Aorta (tissue), 5 donors: ENCODE results near the gene STAT4. TPM values are rescaled to one million over a fixed set of nuclear protein-coding genes. Genes with fewer than 3 reads are reported as not detected.

Experiments
- ATAC-seq: fragments of 200-7000 bp; cut with Tn5 transposase; one replicate; pipeline ENCODE4 v1.9.1; 2022; ENCODE audit warnings: moderate library complexity; ENCODE audit not compliant: low FRiP score
- DNase-seq, 2 donors: peaks; one replicate each; pipeline ENCODE4 v3.0.0-alpha.2; 2020
- H3K27ac ChIP-seq, 2 donors: one replicate each; pipeline ENCODE4 v1.5.1; 2013; ENCODE audit warnings: low read length in 2 of 2, mild to moderate bottlenecking in 2 of 2, moderate library complexity in 2 of 2, control low read depth in 1 of 2, inconsistent platforms in 1 of 2, low read depth in 1 of 2
- H3K27me3 ChIP-seq, 2 donors: one replicate each; pipeline ENCODE4 v1.6.1; 2013; ENCODE audit warnings: control low read depth in 1 of 2, low read length in 1 of 2, mild to moderate bottlenecking in 1 of 2, moderate library complexity in 1 of 2; ENCODE audit not compliant: insufficient read depth in 2 of 2, control insufficient read depth in 1 of 2
- H3K36me3 ChIP-seq, 2 donors: one replicate each; pipeline ENCODE4 v1.6.1; 2013; ENCODE audit warnings: control low read depth in 1 of 2, low read length in 1 of 2, mild to moderate bottlenecking in 1 of 2; ENCODE audit not compliant: insufficient read depth in 2 of 2, control insufficient read depth in 1 of 2
- H3K4me1 ChIP-seq, 2 donors: one replicate each; pipeline ENCODE4 v1.6.1; 2013; ENCODE audit warnings: low read length in 2 of 2, control low read depth in 1 of 2, mild to moderate bottlenecking in 1 of 2, moderate library complexity in 1 of 2; ENCODE audit not compliant: insufficient read depth in 2 of 2, control insufficient read depth in 1 of 2
- H3K4me3 ChIP-seq, 2 donors: one replicate each; pipeline ENCODE4 v1.5.1; 2013; ENCODE audit warnings: low read length in 2 of 2, control low read depth in 1 of 2, mild to moderate bottlenecking in 1 of 2
- H3K9me3 ChIP-seq: one replicate; pipeline ENCODE4 v1.6.1; 2013; ENCODE audit warnings: mild to moderate bottlenecking, low read length; ENCODE audit not compliant: control insufficient read depth
- whole genome bisulfite sequencing, 2 donors: extraction: QIAGEN DNeasy Blood & Tissue Kit; methylation state at CpG; one replicate each; pipeline ENCODE4 v1.1.7; 2013; 5-methylcytosine and 5-hydroxymethylcytosine counted together
- intact Hi-C, 2 donors: fragments of 100-400 bp; cut with DNase I; formaldehyde crosslinking; loops; one replicate each; pipeline versions ENCODE4 v1.14.2 to v1.15.0; 2022
- polyA plus RNA-seq, 2 donors: library from polyadenylated mRNA; stranded (reverse); fragments of 200-250 nt; gene quantifications; one replicate each; pipeline ENCODE4 v1.2.3, GENCODE V29; 2013
- total RNA-seq, 2 donors: library from RNA; stranded (reverse); fragmentation: NEBNext Ultra II Directional; extraction: Animal tissue kit (Norgen Biotek cat#: 25700); gene quantifications; one replicate each; pipeline ENCODE4 v1.2.1, GENCODE V29; 2021
- donor health status: healthy with polysubstance abuse.
- donor health status: Bipolar disorder and iron deficiency.
- donor health status: DM: no; HTN: no; CAD: no.
- donor health status: DM: no; HTN: no; CAD: no.
- donor health status: DM: yes; HTN: yes; CAD: no.

The STAT4 gene
- total and polyA plus RNA-seq, 4 donors, result 1.1 to 7.7 (median 3.0) TPM

DNA sequence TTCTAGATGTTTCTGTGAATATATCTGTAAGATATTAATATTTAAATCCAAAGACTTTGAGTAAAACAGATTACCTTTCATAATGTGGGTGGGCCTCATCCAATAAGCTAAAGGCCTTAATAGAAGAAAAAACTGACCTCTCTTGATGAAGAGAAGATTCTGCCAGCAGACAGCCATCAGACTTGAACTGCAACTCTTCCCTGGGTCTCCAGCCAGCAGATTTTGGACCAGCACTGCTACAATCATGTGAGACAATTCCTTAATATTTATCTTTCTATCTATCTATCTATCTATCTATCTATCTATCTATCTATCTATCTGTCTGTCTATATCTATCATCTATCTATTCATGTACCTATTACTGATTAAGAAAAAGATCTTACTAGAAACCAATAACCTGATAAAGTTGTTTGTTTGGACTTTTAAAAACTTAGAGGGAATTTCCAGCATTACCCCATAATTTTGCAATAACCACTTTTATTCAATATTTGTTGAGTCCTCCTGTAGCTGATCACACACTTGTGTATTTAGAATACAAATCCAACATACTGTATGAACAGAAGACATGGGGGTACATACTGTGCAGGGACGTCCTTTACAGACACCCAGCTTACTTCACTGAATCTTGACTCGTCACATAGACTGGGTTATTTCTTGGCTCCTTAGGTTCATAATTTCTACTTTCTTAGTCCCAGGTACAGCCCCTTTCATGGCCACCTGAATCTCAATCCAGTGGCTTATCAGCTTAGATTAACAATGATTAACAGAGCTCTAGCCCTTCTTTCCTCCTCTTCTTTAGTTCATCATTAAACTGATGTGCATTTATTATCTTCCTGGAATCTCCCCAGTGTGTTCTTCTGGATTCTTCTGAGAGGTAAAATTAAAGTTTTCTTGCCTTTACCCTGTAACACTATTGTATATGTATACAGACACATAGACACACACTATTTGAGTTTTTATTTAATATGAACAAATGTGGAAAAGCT is 27.2 kb upstream of the STAT4 start:
- Histone ChIP-seq H3K9me3 (no peaks in the 10 kb centered on the region), H3K27me3 (no peaks in the 10 kb centered on the region), H3K27ac (no peak overlapping the region), H3K4me3 (no peak overlapping the region), H3K36me3 (no peaks in the 10 kb centered on the region), H3K4me1 (peaks cover 6 to 7% of the 10 kb centered on the region in 2 donors)
- WGBS, 2 donors, result 91 to 93% methylated on average over 2 of the region's 2 CpGs
- intact Hi-C loops, result loop anchor here in 1 of 2 donors (10.0 kb wide), 1 partner anchor 47 kb away; no protein-coding TSS in a partner anchor
- no peak for DNase-seq
- ATAC-seq, result no peak

DNA sequence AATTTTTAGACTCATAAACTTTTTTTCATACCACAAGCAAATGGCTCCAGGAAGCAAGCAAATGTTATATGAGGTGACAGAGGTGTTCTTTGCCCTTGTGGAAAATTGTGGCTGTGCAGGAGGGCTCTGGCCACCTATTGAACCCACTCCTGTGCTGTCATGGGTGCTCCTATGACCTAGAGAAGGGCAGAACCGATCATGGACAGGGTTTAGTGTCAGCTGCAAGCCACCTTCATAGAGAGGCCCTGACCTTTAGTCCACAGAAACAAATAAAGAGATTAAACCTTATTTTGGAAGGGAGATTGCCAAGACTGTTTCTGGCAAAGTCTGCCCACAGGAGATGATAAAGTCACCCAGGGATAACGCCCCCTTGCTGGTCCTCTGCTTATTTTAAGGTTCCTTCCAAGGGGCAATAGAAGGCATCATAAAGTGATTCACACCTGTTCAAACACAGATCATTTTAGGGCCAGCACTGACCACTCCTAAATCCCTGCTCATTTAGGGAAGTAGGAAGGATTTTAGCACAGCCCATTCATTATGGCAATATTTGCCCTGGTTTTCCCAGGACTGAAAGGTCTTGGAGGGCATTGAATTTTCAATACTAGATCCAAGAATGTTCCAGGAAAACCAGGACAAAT is 26.1 kb upstream of the STAT4 start:
- DNase-seq (no peak), ATAC-seq (no peak)
- intact Hi-C loops, result loop anchor here in 1 of 2 donors (10.0 kb wide), 1 partner anchor 48 kb away; no protein-coding TSS in a partner anchor
- H3K27ac ChIP-seq, result no peak overlapping the region
- 32 to 50% methylated on average over 2 of the region's 2 CpGs for WGBS, 2 donors
- H3K4me1 ChIP-seq, result peaks cover 7 to 14% of the 10 kb centered on the region in 2 donors
- no peaks in the 10 kb centered on the region for H3K36me3 ChIP-seq
- H3K4me3 ChIP-seq, result no peak overlapping the region
- no peaks in the 10 kb centered on the region for H3K9me3 ChIP-seq
- no peaks in the 10 kb centered on the region for H3K27me3 ChIP-seq

DNA sequence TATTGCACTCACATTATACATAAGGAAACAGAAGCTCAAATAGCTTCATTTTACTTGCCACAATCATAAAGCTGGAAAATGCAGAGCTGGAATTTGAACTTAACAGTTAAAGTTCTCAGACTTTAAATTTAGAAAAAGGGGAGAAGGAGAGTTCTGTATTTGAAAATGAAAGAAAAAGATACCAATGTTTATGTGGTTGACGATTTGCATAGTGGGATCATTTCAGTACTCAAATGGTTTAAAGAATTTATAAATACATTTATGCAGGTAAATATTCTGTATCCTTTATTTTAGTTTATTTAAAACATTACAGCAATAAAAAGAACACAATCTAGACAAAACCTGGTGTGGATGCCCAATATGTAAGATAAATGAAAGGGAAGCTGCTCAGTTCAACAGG is 25.5 kb upstream of the STAT4 start:
- peaks cover 7 to 20% of the 10 kb centered on the region in 2 donors for H3K4me1 ChIP-seq
- no peaks in the 10 kb centered on the region for H3K36me3 ChIP-seq
- no peak overlapping the region for H3K4me3 ChIP-seq
- intact Hi-C loops, result loop anchor here in 1 of 2 donors (10.0 kb wide), 1 partner anchor 48 kb away; no protein-coding TSS in a partner anchor
- no peaks in the 10 kb centered on the region for H3K27me3 ChIP-seq
- 61 to 63% methylated on average over 1 of the region's 1 CpG for WGBS, 2 donors
- no peak for DNase-seq
- no peak for ATAC-seq
- H3K27ac ChIP-seq, result no peak overlapping the region
- no peaks in the 10 kb centered on the region for H3K9me3 ChIP-seq

DNA sequence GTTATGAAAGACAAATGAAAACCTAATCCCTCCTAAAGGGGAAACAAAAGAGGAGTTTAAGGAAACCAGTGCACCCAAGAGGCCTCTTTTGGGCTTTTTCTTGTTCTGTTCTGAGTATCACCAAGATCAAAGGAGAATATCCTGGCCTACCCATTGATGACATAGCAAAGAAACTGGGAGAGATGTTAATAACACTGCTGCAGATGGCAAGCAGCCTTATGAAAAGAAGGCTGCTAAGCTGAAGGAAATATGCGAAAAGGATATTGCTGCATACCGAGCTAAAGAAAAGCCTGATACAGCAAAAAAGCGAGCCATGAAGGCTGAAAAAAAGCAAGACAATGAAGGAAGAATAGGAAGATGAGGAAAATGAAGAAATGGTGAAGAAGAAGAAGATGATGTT is 23.6 kb upstream of the STAT4 start:
- intact Hi-C loops, result loop anchor here in 1 of 2 donors (10.0 kb wide), 1 partner anchor 50 kb away; no protein-coding TSS in a partner anchor
- no peak overlapping the region for H3K27ac ChIP-seq

DNA sequence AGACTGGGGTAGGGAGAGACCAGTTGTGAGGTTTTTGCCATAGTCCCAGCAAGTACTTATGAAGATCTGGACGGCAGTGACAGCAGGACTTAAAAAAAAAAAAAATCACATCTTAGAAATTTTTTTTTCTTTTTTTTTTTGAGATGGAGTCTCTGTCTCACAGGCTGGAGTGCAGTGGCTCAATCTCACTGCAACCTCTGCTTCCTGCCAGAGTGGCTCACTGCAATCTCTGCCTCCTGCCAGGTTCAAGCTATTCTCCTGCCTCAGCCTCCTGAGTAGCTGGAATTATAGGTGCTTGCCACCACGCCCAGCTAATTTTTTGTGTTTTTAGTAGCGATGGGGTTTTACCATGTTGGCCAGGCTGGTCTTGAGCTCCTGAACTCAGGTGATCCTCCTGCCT is 22.4 kb upstream of the STAT4 start:
- no peak for DNase-seq
- Histone ChIP-seq H3K27ac (no peak overlapping the region), H3K36me3 (no peaks in the 10 kb centered on the region), H3K4me1 (peaks cover 2 to 15% of the 10 kb centered on the region in 2 donors), H3K9me3 (no peaks in the 10 kb centered on the region), H3K4me3 (no peak overlapping the region), H3K27me3 (no peaks in the 10 kb centered on the region)
- no peak for ATAC-seq
- intact Hi-C loops, result loop anchor here in 1 of 2 donors (10.0 kb wide), 1 partner anchor 52 kb away; no protein-coding TSS in a partner anchor
- 88 to 93% methylated on average over 3 of the region's 3 CpGs for WGBS, 2 donors

More for the DNA sequence above, 23.6 kb upstream of the STAT4 start:
- Histone ChIP-seq H3K9me3 (no peaks in the 10 kb centered on the region), H3K4me3 (no peak overlapping the region), H3K27me3 (no peaks in the 10 kb centered on the region), H3K4me1 (peaks cover 5 to 15% of the 10 kb centered on the region in 2 donors), H3K36me3 (no peaks in the 10 kb centered on the region)
- 78 to 86% methylated on average over 3 of the region's 3 CpGs for WGBS, 2 donors
- no peak for ATAC-seq
- no peak for DNase-seq

DNA sequence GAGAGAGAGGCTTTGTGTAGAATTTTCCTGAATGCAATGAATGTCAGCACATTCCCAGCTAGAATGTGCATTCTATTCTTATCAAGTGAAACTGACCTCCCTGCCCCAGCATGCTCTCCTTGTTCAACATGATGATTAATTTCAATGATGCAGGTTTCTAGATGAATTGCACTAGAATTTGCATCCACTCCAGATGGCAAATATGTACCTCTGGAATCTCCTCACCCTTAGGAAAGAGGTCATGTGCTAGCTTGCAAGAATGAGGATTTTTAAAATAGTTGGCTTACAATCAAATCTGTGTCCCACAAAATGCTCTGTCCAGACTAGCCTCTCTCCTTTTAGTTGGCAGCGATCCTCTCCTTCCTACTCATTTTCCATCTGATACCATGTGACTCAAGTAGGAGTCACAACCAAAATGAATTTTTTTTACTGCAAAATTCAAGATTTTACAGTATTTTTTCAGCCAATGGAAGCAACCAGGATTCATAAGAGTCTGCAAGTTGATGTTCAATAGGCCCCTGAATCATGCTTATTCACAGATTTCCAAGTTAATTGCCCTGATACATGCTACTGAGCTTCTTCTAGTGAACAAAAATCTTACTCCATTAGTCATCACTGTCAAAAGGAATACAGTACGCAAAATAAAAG is 21.0 kb upstream of the STAT4 start:
- DNase-seq, result no peak
- Histone ChIP-seq H3K4me1 (peaks cover 0 to 15% of the 10 kb centered on the region in 2 donors), H3K27me3 (no peaks in the 10 kb centered on the region), H3K36me3 (no peaks in the 10 kb centered on the region), H3K9me3 (no peaks in the 10 kb centered on the region), H3K4me3 (no peak overlapping the region), H3K27ac (no peak overlapping the region)
- intact Hi-C loops, result loop anchor here in 1 of 2 donors (10.0 kb wide), 1 partner anchor 53 kb away; no protein-coding TSS in a partner anchor
- no peak for ATAC-seq
- 8 to 11% methylated on average over 2 of the region's 2 CpGs for WGBS, 2 donors

DNA sequence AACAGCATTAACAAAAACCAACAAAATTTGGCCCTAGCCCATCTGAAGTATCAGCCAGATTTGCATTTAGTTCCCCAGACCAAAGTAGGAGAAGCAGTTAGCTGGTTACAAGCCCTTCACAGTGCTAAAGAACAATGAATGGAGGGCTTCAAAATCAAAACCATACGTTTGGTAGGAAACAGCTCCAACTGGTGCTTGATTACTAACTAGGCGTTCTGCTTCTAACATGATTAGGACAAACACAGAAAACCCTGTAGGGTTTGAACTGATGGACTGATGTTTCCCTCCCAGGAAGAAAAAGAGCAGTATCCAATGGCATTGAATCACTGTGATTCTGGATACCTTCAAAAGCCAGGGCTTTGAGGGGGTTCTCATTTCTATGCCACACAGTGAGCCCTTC is 20.5 kb upstream of the STAT4 start:
- intact Hi-C loops, result loop anchor here in 1 of 2 donors (10.0 kb wide), 1 partner anchor 54 kb away; no protein-coding TSS in a partner anchor
- Histone ChIP-seq H3K4me1 (peaks cover 4 to 19% of the 10 kb centered on the region in 2 donors), H3K27ac (no peak overlapping the region), H3K4me3 (no peak overlapping the region), H3K9me3 (no peaks in the 10 kb centered on the region), H3K27me3 (no peaks in the 10 kb centered on the region), H3K36me3 (no peaks in the 10 kb centered on the region)
- no peak for DNase-seq
- ATAC-seq, result no peak
- 48 to 53% methylated on average over 2 of the region's 2 CpGs for WGBS, 2 donors

DNA sequence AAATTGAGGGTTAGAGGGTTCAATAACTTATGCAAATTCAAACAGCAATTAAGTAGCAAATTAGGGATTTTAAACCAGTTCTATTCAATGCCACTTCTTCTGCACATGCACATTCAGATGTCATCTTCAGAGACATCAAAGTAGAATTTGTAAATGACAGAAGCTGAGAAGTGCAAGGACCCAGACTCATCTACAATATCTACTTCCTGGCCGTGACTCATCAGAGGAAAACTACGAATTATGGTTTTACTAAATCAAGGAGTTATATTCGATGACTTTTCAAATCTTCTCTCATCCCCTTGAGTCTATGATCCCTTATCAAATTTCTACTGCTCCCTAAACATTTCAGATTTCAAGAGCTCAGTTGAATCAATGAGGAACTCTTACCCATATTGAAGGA is 20.0 kb upstream of the STAT4 start:
- WGBS, 2 donors, result 80 to 92% methylated on average over 3 of the region's 3 CpGs
- Histone ChIP-seq H3K4me1 (peaks cover 4 to 21% of the 10 kb centered on the region in 2 donors), H3K27ac (no peak overlapping the region), H3K36me3 (no peaks in the 10 kb centered on the region), H3K9me3 (no peaks in the 10 kb centered on the region), H3K4me3 (no peak overlapping the region), H3K27me3 (no peaks in the 10 kb centered on the region)
- DNase-seq (no peak), ATAC-seq (no peak)
- intact Hi-C loops, result loop anchor here in 1 of 2 donors (10.0 kb wide), 1 partner anchor 54 kb away; no protein-coding TSS in a partner anchor
